Keratinocyte (primary cell): ENCODE data around the gene CCL25. TPM values are rescaled to one million over a fixed set of nuclear protein-coding genes. Genes with fewer than 3 reads are reported as not detected.

ENCODE experiments used
- DNase-seq: peaks from one replicate; pipeline ENCODE4 v3.0.0-alpha.2; 2011; ENCODE audit warnings: low read depth, missing footprints, low spot score
- FAIRE-seq: peaks from 2 replicates; lab custom pipeline; 2011; peaks lifted over from hg19 to GRCh38; lab: Jason Lieb, UNC
- H2AFZ ChIP-seq: 2 replicates; pipeline ENCODE4 v1.6.0; 2012; ENCODE audit warnings: low read length, control low read depth, inconsistent platforms; ENCODE audit not compliant: control insufficient read depth
- H3K27ac ChIP-seq: 2 replicates; pipeline ENCODE4 v1.5.1; 2011; ENCODE audit warnings: low read length; ENCODE audit not compliant: control insufficient read depth, insufficient read depth
- H3K27me3 ChIP-seq: 3 replicates; pipeline ENCODE4 v1.6.0; 2011; ENCODE audit warnings: low read length; ENCODE audit not compliant: control insufficient read depth, insufficient read depth; ENCODE audit errors: extremely low read depth
- H3K36me3 ChIP-seq, 2 experiments: 2 replicates in 1 of 2; 3 replicates in 1 of 2; pipeline ENCODE4 v1.5.1; 2011; ENCODE audit warnings: low read length in 2 of 2, mild to moderate bottlenecking in 1 of 2; ENCODE audit not compliant: control insufficient read depth in 2 of 2, insufficient read depth in 2 of 2; ENCODE audit errors: extremely low read depth in 1 of 2
- H3K4me1 ChIP-seq: 3 replicates; pipeline ENCODE4 v1.5.1; 2011; ENCODE audit warnings: low read length; ENCODE audit not compliant: control insufficient read depth, insufficient read depth; ENCODE audit errors: extremely low read depth
- H3K4me2 ChIP-seq: 3 replicates; pipeline ENCODE4 v1.6.0; 2011; ENCODE audit warnings: low read depth, low read length; ENCODE audit not compliant: control insufficient read depth, insufficient read depth; ENCODE audit errors: extremely low read depth
- H3K4me3 ChIP-seq, 3 experiments: fragments of 200-600 bp in 1 of 3; sonication (generic) in 1 of 3; 2 replicates in 2 of 3; 3 replicates in 1 of 3; pipeline ENCODE4 v1.5.1; 2011 to 2016; ENCODE audit warnings: low read length in 3 of 3, mild to moderate bottlenecking in 3 of 3, control low read depth in 2 of 3, inconsistent platforms in 1 of 3, low read depth in 1 of 3, mixed read lengths in 1 of 3, mixed run types in 1 of 3, moderate library complexity in 1 of 3; ENCODE audit not compliant: control insufficient read depth in 2 of 3, insufficient read depth in 2 of 3; ENCODE audit errors: extremely low read depth in 1 of 3
- H3K79me2 ChIP-seq: 2 replicates; pipeline ENCODE4 v1.6.0; 2012; ENCODE audit warnings: low read length; ENCODE audit not compliant: control insufficient read depth, insufficient read depth
- H3K9ac ChIP-seq: 3 replicates; pipeline ENCODE4 v1.6.0; 2011; ENCODE audit warnings: low read length; ENCODE audit not compliant: control insufficient read depth, insufficient read depth; ENCODE audit errors: extremely low read depth
- H3K9me1 ChIP-seq: 3 replicates; pipeline ENCODE4 v1.6.0; 2011; ENCODE audit warnings: low read length; ENCODE audit not compliant: control insufficient read depth, insufficient read depth; ENCODE audit errors: extremely low read depth
- H3K9me3 ChIP-seq: 2 replicates; pipeline ENCODE4 v1.5.1; 2012; ENCODE audit warnings: low read depth, low read length; ENCODE audit not compliant: control insufficient read depth
- H4K20me1 ChIP-seq: 3 replicates; pipeline ENCODE4 v1.6.0; 2011; ENCODE audit warnings: low read length; ENCODE audit not compliant: control insufficient read depth, insufficient read depth; ENCODE audit errors: extremely low read depth
- CTCF ChIP-seq, 3 experiments: IDR thresholded peaks in 1 of 3; conservative IDR thresholded peaks in 1 of 3; optimal IDR thresholded peaks in 1 of 3; 2 replicates in 2 of 3; 3 replicates in 1 of 3; pipeline versions ENCODE3 to v1.5.1; 2011; ENCODE audit warnings: low read length in 3 of 3, mild to moderate bottlenecking in 3 of 3, moderate library complexity in 2 of 3, control low read depth in 1 of 3, inconsistent platforms in 1 of 3; ENCODE audit not compliant: insufficient read depth in 2 of 3; ENCODE audit errors: extremely low read depth in 1 of 3
- EZH2 ChIP-seq: IDR thresholded peaks from one replicate; pipeline ENCODE4 v1.6.1; 2012; ENCODE audit warnings: inconsistent platforms, mild to moderate bottlenecking, low read length, moderate library complexity
- dilution Hi-C: fragments of 300-500 bp; cut with MboI; formaldehyde crosslinking; loops from one replicate; pipeline ENCODE4 v1.7.0; 2020; ENCODE audit warnings: low sequenced_read_pairs; ENCODE audit not compliant: extremely low pct_ligation_motif_present
- polyA plus RNA-seq, 5 experiments: library from polyadenylated mRNA; depleted of rRNA in 3 of 5; stranded (reverse) in 3 of 5; stranded (forward) in 1 of 5; unstranded in 1 of 5; fragments of >200 nt; gene quantifications; 1 replicate in 1 of 5; 2 replicates in 3 of 5; 3 replicates in 1 of 5; pipeline versions ENCODE4 v1.2.1 to v1.2.3, GENCODE V29; 2011 to 2012; ENCODE audit warnings: missing spikeins in 2 of 5, low read depth in 1 of 5, low replicate concordance in 1 of 5

The CCL25 gene
- polyA plus RNA-seq, 1 donor (not counting 4 experiments of a cell fraction or from before 2014, with no cell fraction given), result not detected

DNA sequence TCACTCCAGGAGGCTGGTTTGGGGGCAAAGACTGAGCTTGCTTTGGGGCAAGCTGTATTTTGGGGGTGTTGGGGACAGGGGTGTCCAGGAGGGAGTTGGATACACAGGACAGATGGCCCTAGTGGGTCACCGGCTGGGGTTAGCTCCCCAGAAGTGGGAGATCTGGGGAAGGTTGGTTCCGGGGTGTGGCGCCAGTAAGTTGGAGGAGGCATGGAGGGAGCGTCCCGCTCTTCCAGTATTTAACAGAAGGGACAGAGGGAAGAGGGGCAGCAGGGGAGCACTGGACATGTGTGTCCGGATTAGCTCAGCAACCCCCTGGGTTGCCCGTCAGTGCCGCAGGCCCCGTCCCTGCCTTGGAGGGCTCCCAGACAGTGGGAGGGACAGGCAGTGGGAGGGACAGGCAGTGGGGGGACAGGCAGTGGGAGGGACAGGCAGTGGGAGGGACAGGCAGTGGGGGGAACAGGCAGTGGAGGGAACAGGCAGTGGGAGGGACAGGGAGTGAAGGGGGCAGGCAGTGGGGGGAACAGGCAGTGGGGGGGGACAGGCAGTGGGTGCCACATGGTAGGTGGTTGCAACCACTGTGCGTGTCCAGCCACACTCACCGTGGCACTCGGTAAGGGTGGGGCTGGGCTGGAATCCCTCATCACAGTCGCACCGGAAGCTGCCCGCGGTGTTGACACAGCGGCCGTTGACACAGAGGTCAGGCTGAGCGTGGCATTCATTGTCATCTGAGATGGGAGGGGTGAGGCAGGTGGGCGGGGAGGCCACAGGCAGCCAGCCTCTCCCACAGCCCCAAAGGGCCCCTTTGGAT lies 33.2 kb downstream of the CCL25 start:
- dilution Hi-C loops, result no loop called here
- Histone ChIP-seq H3K79me2 (no peaks in the 10 kb centered on the region), H3K4me2 (no peak overlapping the region), H3K9ac (no peak overlapping the region), H3K36me3 (no peaks in the 10 kb centered on the region), H4K20me1 (no peaks in the 10 kb centered on the region), H2AFZ (no peak overlapping the region), H3K9me1 (no peaks in the 10 kb centered on the region), H3K4me1 (no peaks in the 10 kb centered on the region), H3K4me3 (no peak overlapping the region), H3K9me3 (peaks cover 4% of the 10 kb centered on the region), H3K27ac (no peak overlapping the region), H3K27me3 (no peaks in the 10 kb centered on the region)
- no peak for DNase-seq
- no peak for FAIRE-seq
- TF ChIP-seq EZH2, result no peak
- no peak for TF ChIP-seq CTCF (optimal IDR thresholded peaks at IDR 0.05 in 1 of 3, IDR thresholded peaks at IDR 0.05 in 1 of 3, conservative IDR thresholded peaks at IDR 0.05 in 1 of 3; ENCODE audit: extremely low read depth in 1 of 3, insufficient read depth in 2 of 3, low read length in 3 of 3)

- H3K9me1 ChIP-seq, result no peaks in the 10 kb centered on the region
- dilution Hi-C loops, result no loop called here
Observed at GRCh38 chr19:8086849-8087248, 34.3 kb downstream of the CCL25 start.

More at GRCh38 chr19:8086849-8087248, 34.3 kb downstream of the CCL25 start:
- Histone ChIP-seq H3K4me3 (no peak overlapping the region), H3K36me3 (no peaks in the 10 kb centered on the region), H3K4me2 (no peak overlapping the region), H3K27me3 (no peaks in the 10 kb centered on the region), H3K9me3 (peaks cover 4% of the 10 kb centered on the region), H3K9ac (no peak overlapping the region), H3K79me2 (no peaks in the 10 kb centered on the region), H3K27ac (no peak overlapping the region), H4K20me1 (no peaks in the 10 kb centered on the region), H2AFZ (no peak overlapping the region), H3K4me1 (no peaks in the 10 kb centered on the region)
- no peak for TF ChIP-seq EZH2
- TF ChIP-seq CTCF (optimal IDR thresholded peaks at IDR 0.05 in 1 of 3, IDR thresholded peaks at IDR 0.05 in 1 of 3, conservative IDR thresholded peaks at IDR 0.05 in 1 of 3; ENCODE audit: extremely low read depth in 1 of 3, insufficient read depth in 2 of 3, low read length in 3 of 3), result no peak
- FAIRE-seq (no peak), DNase-seq (no peak)
